KOPT-K1 (cell line): ENCODE data around the gene SPOCK2.
"Not testable (repeated sequence)": the region's sequence is repeated elsewhere in the genome, so short reads cannot be mapped to it uniquely, and the experiment has no call there.

Experiments used
- H3K27ac ChIP-seq: fragments of 200-600 bp; sonication (generic); 2 replicates; pipeline ENCODE4 v1.5.1; 2016; ENCODE audit warnings: antibody characterized with exemption, mild to moderate bottlenecking, low read depth, low read length; ENCODE audit not compliant: poor library complexity, severe bottlenecking
- H3K36me3 ChIP-seq: fragments of 200-600 bp; sonication (generic); 2 replicates; pipeline ENCODE4 v1.5.1; 2017; ENCODE audit warnings: antibody characterized with exemption, mild to moderate bottlenecking, low read length, moderate library complexity; ENCODE audit not compliant: insufficient read depth
- H3K9me3 ChIP-seq: fragments of 200-600 bp; sonication (generic); 2 replicates; pipeline ENCODE4 v1.5.1; 2017; ENCODE audit warnings: antibody characterized with exemption, low read length, mild to moderate bottlenecking; ENCODE audit not compliant: insufficient read depth, poor library complexity, severe bottlenecking

Gene SPOCK2

DNA sequence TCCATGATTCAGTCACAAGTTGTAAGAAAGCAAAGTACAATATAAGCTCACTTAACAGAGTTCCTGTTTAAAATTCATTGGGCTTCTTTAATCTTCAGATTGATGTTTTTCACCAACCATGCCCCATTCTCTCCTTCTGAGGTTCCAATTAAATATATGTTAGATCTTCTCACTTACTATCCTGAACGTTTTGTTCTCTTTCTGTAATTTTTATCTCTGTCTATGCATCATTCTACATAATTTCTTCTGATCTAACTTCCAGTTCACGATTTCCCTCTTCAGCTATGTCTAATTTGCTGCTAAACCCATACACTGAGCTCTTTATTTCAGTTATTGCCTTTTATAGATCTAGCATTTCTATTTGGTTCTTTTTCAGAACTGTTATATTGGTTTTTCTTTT is 28.0 kb upstream of the SPOCK2 start:
- Histone ChIP-seq H3K36me3 (peaks cover 15% of the 10 kb centered on the region), H3K27ac (no peak overlapping the region), H3K9me3 (peaks cover 14% of the 10 kb centered on the region)

- peaks cover 12% of the 10 kb centered on the region for H3K36me3 ChIP-seq
- no peak overlapping the region for H3K27ac ChIP-seq
- peaks cover 14% of the 10 kb centered on the region for H3K9me3 ChIP-seq
Measured at GRCh38 chr10:72114706-72115450, 26.5 kb upstream of the SPOCK2 start.

- no peaks in the 10 kb centered on the region for H3K36me3 ChIP-seq
- H3K27ac ChIP-seq = no peak overlapping the region
- H3K9me3 ChIP-seq = no peaks in the 10 kb centered on the region
Measured at GRCh38 chr10:72110673-72111401, 22.5 kb upstream of the SPOCK2 start.

- no peaks in the 10 kb centered on the region for H3K36me3 ChIP-seq
- H3K9me3 ChIP-seq = no peaks in the 10 kb centered on the region
- no peak overlapping the region for H3K27ac ChIP-seq
Measured at GRCh38 chr10:72109636-72110157, 21.3 kb upstream of the SPOCK2 start.

GRCh38 chr10:72108830-72109635 is 20.7 kb upstream of the SPOCK2 start:
- no peaks in the 10 kb centered on the region for H3K36me3 ChIP-seq
- H3K27ac ChIP-seq = peak overlapping the region; percentile 71
- H3K9me3 ChIP-seq = no peaks in the 10 kb centered on the region

DNA sequence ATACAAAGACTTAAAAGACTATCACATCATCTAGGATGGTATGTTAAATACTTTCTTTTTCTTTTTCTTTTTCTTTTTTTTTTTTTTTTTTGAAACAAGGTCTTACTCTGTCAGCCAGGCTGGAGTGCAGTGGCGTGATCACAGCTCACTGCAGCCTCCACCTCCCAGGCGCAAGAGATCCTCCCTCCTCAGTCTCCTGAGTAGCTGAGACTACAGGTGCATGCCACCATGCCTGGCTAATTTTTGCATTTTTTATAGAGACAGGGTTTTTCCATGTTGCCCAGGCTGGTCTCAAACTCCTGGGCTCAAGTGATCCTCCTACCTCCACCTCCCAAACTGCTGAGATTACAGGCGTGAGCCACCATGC is 19.6 kb upstream of the SPOCK2 start:
- peak overlapping the region; percentile 71 for H3K27ac ChIP-seq
- not testable (repeated sequence) for H3K9me3 ChIP-seq, H3K36me3 ChIP-seq

DNA sequence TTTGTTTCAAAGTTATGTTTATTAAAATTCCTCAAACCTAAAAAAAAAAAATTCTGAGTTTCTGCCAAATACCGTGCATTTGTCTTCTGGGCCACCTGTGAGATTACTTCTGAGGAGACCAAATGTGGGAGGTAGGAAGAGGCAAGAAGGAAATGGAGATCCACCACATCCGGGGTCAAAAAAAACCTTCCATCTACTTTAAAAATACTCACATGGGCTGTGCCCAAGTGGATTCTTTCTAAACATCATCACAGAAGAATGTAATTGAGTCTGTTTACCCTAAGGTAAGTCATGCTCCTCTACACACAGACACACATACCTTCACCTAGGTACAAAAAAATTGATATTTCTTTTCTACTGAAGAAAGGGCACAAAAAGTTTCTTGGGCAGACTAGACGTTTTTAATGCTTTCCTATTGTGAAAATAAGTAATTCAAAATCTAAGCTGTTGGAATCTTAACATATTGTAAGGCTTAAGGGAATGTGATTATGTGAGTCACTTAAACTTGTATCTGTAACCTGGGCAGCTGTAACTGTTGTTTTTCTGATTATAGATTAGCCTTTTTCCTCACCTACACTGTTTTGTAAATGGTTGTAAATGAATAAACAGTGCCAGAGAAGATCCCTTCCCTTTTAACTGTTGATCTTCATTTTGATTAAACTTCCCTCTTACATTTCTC is 19.1 kb upstream of the SPOCK2 start:
- Histone ChIP-seq H3K9me3 (no peaks in the 10 kb centered on the region), H3K36me3 (peaks cover 3% of the 10 kb centered on the region; the same call in 1 of the 2 replicates), H3K27ac (peak overlapping the region; percentile 71)

DNA sequence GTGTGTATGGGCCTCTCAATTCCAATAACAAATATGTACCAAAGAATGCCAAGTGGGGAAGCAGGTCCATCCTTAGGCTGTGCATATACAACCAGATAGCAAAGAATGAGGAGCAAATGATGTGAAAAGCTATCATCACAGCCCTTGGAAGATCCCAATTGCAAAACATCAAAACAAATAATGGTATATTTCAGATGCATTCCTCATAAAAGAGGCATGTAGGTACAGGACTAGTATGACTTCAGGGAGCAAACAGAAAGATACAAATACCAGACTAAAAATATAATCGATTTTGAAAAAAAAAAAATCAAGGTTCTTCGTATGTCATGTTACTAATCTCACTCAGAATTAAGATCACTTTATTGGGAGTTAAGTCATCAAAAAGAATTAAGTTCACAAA is 18.5 kb upstream of the SPOCK2 start:
- peak overlapping the region; percentile 71 for H3K27ac ChIP-seq
- peaks cover 9% of the 10 kb centered on the region; the same call in 1 of the 2 replicates for H3K36me3 ChIP-seq
- H3K9me3 ChIP-seq = no peaks in the 10 kb centered on the region

GRCh38 chr10:72106154-72106849 is 18.0 kb upstream of the SPOCK2 start:
- Histone ChIP-seq H3K9me3 (no peaks in the 10 kb centered on the region), H3K27ac (peak overlapping the region; percentile 71), H3K36me3 (peaks cover 15% of the 10 kb centered on the region; the same call in 1 of the 2 replicates)

DNA sequence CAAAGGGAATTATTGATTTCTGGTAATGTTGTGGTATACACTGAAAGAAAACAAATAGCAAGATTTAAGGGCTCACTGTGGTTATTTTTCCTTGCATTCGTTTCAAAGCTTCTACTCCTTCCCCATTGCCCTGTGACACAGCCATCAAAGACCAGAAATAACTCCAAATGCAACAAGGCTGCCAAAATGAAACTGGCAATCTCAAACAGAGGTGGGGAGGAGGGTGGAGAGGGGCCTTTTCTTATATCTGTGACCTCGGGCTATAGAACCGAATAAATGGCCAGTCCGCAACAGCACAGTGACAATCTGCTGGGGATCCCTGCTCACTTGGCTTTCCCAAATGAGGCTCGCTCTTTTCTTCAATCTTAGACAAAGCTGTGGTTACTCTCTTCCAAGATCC is 17.4 kb upstream of the SPOCK2 start:
- H3K27ac ChIP-seq = peak overlapping the region; percentile 71
- H3K36me3 ChIP-seq = peaks cover 21% of the 10 kb centered on the region; the same call in 1 of the 2 replicates

DNA sequence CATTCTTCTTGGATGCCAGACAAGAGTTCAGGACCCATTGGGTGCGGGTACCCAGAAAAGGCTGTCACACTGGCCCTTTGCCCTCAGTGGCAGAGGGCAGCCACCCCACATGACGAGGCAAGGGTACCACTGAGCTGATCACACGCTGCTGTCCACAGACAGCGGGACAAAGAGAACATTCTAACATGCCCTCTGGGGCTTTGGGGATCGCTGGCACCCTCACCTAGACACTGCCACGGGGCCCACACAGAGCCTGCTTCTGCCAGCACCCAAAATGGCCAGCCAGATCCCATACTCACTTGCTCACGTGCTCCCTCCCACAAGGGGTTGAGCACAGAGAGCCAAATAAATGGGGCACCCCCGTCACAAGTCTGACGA is 16.7 kb upstream of the SPOCK2 start:
- H3K9me3 ChIP-seq = no peaks in the 10 kb centered on the region
- H3K36me3 ChIP-seq = peaks cover 24% of the 10 kb centered on the region; the same call in 1 of the 2 replicates
- H3K27ac ChIP-seq = peak overlapping the region; percentile 71

More for the DNA sequence above, 17.4 kb upstream of the SPOCK2 start:
- no peaks in the 10 kb centered on the region for H3K9me3 ChIP-seq

DNA sequence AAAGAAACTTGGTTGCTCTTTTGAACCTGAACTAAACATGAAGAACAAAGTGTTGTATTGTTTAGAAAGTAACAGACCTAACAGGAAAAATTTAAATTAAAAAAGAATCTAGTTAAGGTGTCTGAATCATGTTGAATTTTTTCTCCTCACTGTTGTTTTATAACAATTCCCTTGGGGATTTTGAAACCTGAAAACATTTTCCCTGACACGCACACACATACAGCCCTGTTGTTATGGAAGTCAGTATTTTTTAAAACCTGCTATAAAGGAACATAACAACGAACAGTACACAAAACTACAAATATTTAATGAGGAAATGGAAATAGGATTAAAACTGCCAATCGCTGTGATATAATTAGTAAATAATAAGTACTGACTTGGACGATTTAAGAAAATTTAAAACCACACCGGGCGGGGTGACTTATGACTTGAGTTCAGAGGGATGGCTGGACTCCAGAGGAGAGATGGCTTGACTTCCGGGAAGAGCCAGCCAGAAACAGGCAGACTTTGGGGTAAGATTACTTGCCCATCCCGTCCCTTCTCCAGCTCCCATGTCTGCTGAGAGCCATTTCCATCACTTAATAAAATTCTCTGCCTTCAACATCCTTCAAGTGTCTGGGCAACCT is 16.2 kb upstream of the SPOCK2 start:
- Histone ChIP-seq H3K9me3 (no peaks in the 10 kb centered on the region), H3K27ac (peak overlapping the region; percentile 71), H3K36me3 (peaks cover 25% of the 10 kb centered on the region; the same call in 1 of the 2 replicates)

GRCh38 chr10:72099600-72099921 is 11.2 kb upstream of the SPOCK2 start:
- Histone ChIP-seq H3K27ac (no peak overlapping the region), H3K36me3 (peaks cover 50% of the 10 kb centered on the region; the same call in 1 of the 2 replicates), H3K9me3 (no peaks in the 10 kb centered on the region)
